Lower lobe of right lung (tissue), 2 donors: ENCODE results near the gene EPB41L4B. TPM values are rescaled to one million over a fixed set of nuclear protein-coding genes. Genes with fewer than 3 reads are reported as not detected.

Experiments
- ATAC-seq, 2 donors: fragments of 200-7000 bp; cut with Tn5 transposase; one replicate each; pipeline ENCODE4 v1.9.1; 2020 to 2022; ENCODE audit warnings: mild to moderate bottlenecking in 2 of 2, moderate library complexity in 2 of 2
- DNase-seq: peaks from one replicate; pipeline ENCODE4 v3.0.0-alpha.2; 2020
- H3K27ac ChIP-seq: fragments of 200-600 bp; one replicate; pipeline ENCODE4 v1.8.0; 2022
- H3K27me3 ChIP-seq: fragments of 200-600 bp; one replicate; pipeline ENCODE4 v1.8.0; 2022; ENCODE audit warnings: low read depth
- H3K36me3 ChIP-seq: fragments of 200-600 bp; one replicate; pipeline ENCODE4 v1.8.0; 2022; ENCODE audit warnings: mild to moderate bottlenecking
- H3K4me1 ChIP-seq: fragments of 200-600 bp; one replicate; pipeline ENCODE4 v1.8.0; 2022
- H3K4me3 ChIP-seq: fragments of 200-600 bp; one replicate; pipeline ENCODE4 v1.8.0; 2022; ENCODE audit warnings: mild to moderate bottlenecking
- H3K9me3 ChIP-seq: fragments of 200-600 bp; one replicate; pipeline ENCODE4 v1.8.0; 2022
- intact Hi-C: fragments of 100-400 bp; cut with DNase I; formaldehyde crosslinking; loops from one replicate; pipeline ENCODE4 v1.11.0; 2022
- total RNA-seq: library from RNA; stranded (reverse); fragmentation: NEBNext Ultra II Directional; extraction: Animal tissue kit (Norgen Biotek cat#: 25700); gene quantifications from one replicate; pipeline ENCODE4 v1.2.1, GENCODE V29; 2021
- TF ChIP-seq, protein P1 (sequence below): fragments of 200-600 bp; IDR thresholded peaks from one replicate; pipeline ENCODE4 v1.8.0; 2022; ENCODE audit warnings: antibody characterized with exemption, mild to moderate bottlenecking
- donor health status: DM: no; HTN: yes; CAD: no; lungs with severe emphysema.

The EPB41L4B gene
- total RNA-seq, 1 donor from 2014 or later, result 12.1 TPM

DNA sequence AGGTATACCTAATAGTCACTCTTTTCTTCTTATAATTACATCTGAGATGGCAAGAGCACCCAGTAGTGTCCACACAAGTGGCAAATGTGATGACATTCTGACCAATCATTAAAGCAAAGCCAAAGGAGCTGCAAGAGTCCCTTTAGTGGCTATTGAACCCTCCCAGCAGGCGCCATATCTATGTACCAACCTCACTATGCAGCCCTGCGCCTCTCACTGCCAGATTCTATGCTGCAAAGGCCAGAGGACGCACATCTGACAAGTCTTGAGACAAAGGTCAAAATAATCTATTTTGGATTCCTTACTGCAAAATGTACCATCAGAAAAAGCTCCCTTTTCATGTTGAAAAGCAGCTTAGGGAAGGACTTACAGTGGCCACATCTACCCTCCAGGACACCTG, 47.0 kb downstream of the EPB41L4B start:
- DNase-seq (no peak), ATAC-seq (no peak)
- TF ChIP-seq, protein P1, sequence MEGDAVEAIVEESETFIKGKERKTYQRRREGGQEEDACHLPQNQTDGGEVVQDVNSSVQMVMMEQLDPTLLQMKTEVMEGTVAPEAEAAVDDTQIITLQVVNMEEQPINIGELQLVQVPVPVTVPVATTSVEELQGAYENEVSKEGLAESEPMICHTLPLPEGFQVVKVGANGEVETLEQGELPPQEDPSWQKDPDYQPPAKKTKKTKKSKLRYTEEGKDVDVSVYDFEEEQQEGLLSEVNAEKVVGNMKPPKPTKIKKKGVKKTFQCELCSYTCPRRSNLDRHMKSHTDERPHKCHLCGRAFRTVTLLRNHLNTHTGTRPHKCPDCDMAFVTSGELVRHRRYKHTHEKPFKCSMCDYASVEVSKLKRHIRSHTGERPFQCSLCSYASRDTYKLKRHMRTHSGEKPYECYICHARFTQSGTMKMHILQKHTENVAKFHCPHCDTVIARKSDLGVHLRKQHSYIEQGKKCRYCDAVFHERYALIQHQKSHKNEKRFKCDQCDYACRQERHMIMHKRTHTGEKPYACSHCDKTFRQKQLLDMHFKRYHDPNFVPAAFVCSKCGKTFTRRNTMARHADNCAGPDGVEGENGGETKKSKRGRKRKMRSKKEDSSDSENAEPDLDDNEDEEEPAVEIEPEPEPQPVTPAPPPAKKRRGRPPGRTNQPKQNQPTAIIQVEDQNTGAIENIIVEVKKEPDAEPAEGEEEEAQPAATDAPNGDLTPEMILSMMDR, result no peak
- Histone ChIP-seq H3K4me1 (no peaks in the 10 kb centered on the region), H3K27ac (no peak overlapping the region), H3K36me3 (no peaks in the 10 kb centered on the region), H3K27me3 (peaks cover 3% of the 10 kb centered on the region), H3K4me3 (no peak overlapping the region), H3K9me3 (no peaks in the 10 kb centered on the region)
- intact Hi-C loops, result no loop called here

- TF ChIP-seq, protein P1, result no peak
- Histone ChIP-seq H3K4me1 (no peaks in the 10 kb centered on the region), H3K4me3 (no peak overlapping the region), H3K36me3 (no peaks in the 10 kb centered on the region), H3K9me3 (no peaks in the 10 kb centered on the region), H3K27me3 (peaks cover 3% of the 10 kb centered on the region), H3K27ac (no peak overlapping the region)
- DNase-seq (no peak), ATAC-seq (no peak)
- intact Hi-C loops, result no loop called here
Observed at GRCh38 chr9:109272745-109273144, 48.1 kb downstream of the EPB41L4B start.

GRCh38 chr9:109272045-109272444, 48.8 kb downstream of the EPB41L4B start:
- Histone ChIP-seq H3K36me3 (no peaks in the 10 kb centered on the region), H3K27ac (no peak overlapping the region), H3K4me1 (no peaks in the 10 kb centered on the region), H3K27me3 (peaks cover 3% of the 10 kb centered on the region), H3K4me3 (no peak overlapping the region), H3K9me3 (no peaks in the 10 kb centered on the region)
- DNase-seq, result no peak
- TF ChIP-seq, protein P1, result no peak
- no peak for ATAC-seq
- intact Hi-C loops, result no loop called here

DNA sequence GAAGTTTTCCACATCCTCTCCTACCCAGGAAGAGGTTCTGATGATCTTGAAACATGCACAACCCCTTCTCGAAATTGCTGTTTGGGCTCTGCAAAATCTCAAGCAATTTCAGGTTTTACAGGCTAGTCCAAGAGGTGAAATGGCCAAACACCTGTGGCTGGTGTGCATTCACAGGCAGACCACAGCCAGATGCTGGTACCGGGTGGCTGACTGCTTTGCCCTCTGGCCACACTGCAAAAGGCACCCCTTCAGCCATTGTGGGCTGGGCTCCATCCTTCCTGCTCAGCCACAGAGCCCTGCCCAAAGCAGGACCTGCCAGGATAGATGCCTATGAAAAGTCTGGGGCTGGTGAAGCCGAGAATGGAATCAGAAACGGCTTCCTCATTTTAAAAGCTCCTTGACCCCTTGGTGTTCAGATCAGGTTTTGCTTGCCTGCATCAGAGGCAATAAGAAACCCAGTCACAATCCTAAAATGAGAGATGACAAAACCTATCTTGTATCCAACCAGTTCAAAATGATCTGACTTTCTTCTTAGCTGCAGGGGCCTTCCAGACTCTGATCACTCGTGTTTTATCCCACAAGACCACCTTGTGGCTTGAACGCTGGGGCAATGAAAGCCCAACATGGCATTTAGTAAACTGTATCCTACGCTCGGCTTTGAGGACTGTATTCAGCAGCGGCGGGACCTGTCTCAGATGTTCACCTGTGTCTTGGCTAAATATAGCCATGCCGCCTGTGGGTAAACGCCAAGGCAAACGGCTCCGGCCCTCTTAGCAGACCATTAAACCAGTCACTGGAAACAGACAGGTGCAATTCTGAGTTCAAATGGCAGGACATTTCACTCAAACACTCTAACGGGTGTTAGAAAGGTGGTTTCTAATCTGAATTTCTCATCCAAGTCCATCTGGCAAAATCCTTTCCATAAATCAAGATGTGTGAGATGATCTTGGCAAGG, 49.6 kb downstream of the EPB41L4B start:
- intact Hi-C loops, result no loop called here
- Histone ChIP-seq H3K4me1 (no peaks in the 10 kb centered on the region), H3K9me3 (no peaks in the 10 kb centered on the region), H3K4me3 (no peak overlapping the region), H3K36me3 (no peaks in the 10 kb centered on the region), H3K27ac (no peak overlapping the region), H3K27me3 (peaks cover 3% of the 10 kb centered on the region)
- TF ChIP-seq, protein P1, result no peak
- no peak for DNase-seq
- no peak for ATAC-seq

DNA sequence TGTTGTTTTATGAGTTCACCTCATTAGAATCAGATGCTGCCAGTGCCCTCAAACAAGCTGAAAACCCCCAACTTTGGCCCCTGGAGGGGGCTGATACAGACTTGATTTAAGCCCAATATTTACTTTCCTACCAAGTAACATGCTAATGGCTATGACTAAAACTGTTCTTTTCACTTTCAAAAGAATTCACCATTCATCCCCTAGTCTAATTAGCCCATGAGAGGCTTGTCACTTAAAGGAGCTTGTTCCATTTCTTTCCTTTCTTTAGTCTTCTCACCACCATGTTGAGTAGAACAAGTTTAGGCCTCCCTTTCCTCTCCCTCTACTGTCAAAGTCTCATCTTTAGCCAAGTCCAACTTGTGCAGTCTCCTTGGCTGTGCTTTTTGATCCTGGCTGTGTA, 50.4 kb downstream of the EPB41L4B start:
- intact Hi-C loops, result no loop called here
- Histone ChIP-seq H3K27me3 (peaks cover 3% of the 10 kb centered on the region), H3K9me3 (no peaks in the 10 kb centered on the region), H3K27ac (no peak overlapping the region), H3K4me3 (no peak overlapping the region), H3K36me3 (no peaks in the 10 kb centered on the region), H3K4me1 (no peaks in the 10 kb centered on the region)
- ATAC-seq (no peak), DNase-seq (no peak)
- TF ChIP-seq, protein P1, result no peak
